ENCODE results near the gene NEUROD2. TPM values are rescaled to one million over a fixed set of nuclear protein-coding genes. Genes with fewer than 3 reads are reported as not detected.

Gene NEUROD2
- total and polyA plus RNA-seq, 4 donors, result not detected

DNA sequence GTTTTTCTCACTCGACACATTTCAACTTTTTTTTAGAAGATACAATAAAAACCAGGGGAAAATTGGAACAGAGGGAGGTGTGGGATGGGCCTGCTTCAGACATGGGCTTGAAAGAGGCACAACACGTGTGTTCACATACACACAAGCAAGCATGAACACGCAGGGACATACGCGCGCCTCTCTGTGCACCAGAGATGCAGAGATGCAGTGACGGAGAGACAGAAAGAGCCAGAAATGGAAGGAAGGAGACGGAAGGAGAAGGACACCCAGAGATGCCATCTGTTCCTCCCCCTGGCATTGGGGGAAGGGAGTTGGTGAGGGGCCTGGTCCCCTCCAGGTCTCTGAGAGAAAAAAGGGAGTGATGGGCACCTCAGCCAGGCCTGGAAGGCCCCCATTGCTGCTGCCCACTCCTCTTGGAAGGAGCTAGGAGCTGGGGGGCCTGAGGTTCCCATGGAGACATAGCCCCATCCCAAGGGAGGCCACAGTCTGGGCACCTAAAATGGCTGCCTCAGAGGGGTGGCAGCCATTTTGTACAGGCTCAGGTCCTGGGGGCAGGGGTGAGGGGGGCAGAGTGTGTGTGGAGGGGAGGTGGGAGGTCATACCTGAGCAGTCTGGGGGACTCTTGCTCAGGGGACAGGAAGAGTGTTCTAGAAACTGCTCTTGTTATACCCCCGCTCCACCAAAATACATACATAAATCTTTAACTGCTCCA, 3.8 kb upstream of the NEUROD2 start:
- H3K36me3 ChIP-seq (ENCODE audit: control insufficient read depth in 4 of 4, insufficient read depth in 3 of 4, low read depth in 1 of 4, low read length in 3 of 4), result no peaks in the 10 kb centered on the region
- H3K27ac ChIP-seq (ENCODE audit: low read depth in 1 of 2, low read length in 2 of 2), result no peak overlapping the region
- TF ChIP-seq TAF1 (conservative IDR thresholded peaks at IDR 0.05), result no peak
- TF ChIP-seq HNF4G (IDR thresholded peaks at IDR 0.05), result no peak
- no peak for TF ChIP-seq NR2F2 (IDR thresholded peaks at IDR 0.05)
- TF ChIP-seq MAX (IDR thresholded peaks at IDR 0.05), result no peak
- TF ChIP-seq HNF4A (conservative IDR thresholded peaks at IDR 0.05), result no peak
- TF ChIP-seq FOXA1 (IDR thresholded peaks at IDR 0.05), result no peak
- TF ChIP-seq FOXA2 (IDR thresholded peaks at IDR 0.05), result no peak
- TF ChIP-seq SP1 (IDR thresholded peaks at IDR 0.05), result no peak
- TF ChIP-seq RAD21 (IDR thresholded peaks at IDR 0.05), result no peak
- TF ChIP-seq, protein P1, sequence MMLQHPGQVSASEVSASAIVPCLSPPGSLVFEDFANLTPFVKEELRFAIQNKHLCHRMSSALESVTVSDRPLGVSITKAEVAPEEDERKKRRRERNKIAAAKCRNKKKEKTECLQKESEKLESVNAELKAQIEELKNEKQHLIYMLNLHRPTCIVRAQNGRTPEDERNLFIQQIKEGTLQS (IDR thresholded peaks at IDR 0.05), result no peak
- H3K4me3 ChIP-seq (ENCODE audit: low read depth in 1 of 3, low read length in 3 of 3), result no peak overlapping the region
- H3K4me1 ChIP-seq (ENCODE audit: control insufficient read depth in 4 of 4, insufficient read depth in 4 of 4, low read length in 3 of 4), result peaks cover 0 to 4% (median 3%) of the 10 kb centered on the region in 4 donors
- H3K27me3 ChIP-seq (ENCODE audit: control insufficient read depth in 4 of 4, insufficient read depth in 4 of 4, low read length in 3 of 4), result peaks cover 0 to 2% (median 0%) of the 10 kb centered on the region in 4 donors
- H3K9me3 ChIP-seq (ENCODE audit: control insufficient read depth in 4 of 4, low read length in 3 of 4), result no peaks in the 10 kb centered on the region
- no peak overlapping the region for H3K9ac ChIP-seq (ENCODE audit: low read depth in 1 of 2, low read length in 2 of 2)
- no peak for DNase-seq (ENCODE audit: low spot score)
- WGBS, result 93% methylated on average over 9 of the region's 9 CpGs

- H3K9me3 ChIP-seq (ENCODE audit: control insufficient read depth in 4 of 4, low read length in 3 of 4), result no peaks in the 10 kb centered on the region
- no peaks in the 10 kb centered on the region for H3K36me3 ChIP-seq (ENCODE audit: control insufficient read depth in 4 of 4, insufficient read depth in 3 of 4, low read depth in 1 of 4, low read length in 3 of 4)
- no peak overlapping the region for H3K9ac ChIP-seq (ENCODE audit: low read depth in 1 of 2, low read length in 2 of 2)
- H3K4me1 ChIP-seq (ENCODE audit: control insufficient read depth in 4 of 4, insufficient read depth in 4 of 4, low read length in 3 of 4), result peaks cover 9 to 20% (median 15%) of the 10 kb centered on the region in 4 donors
- H3K27ac ChIP-seq (ENCODE audit: low read depth in 1 of 2, low read length in 2 of 2), result no peak overlapping the region
- H3K27me3 ChIP-seq (ENCODE audit: control insufficient read depth in 4 of 4, insufficient read depth in 4 of 4, low read length in 3 of 4), result peaks cover 0 to 12% (median 4%) of the 10 kb centered on the region in 4 donors
- TF ChIP-seq JUND (IDR thresholded peaks at IDR 0.05) (no peak), EGR1 (IDR thresholded peaks at IDR 0.05; ENCODE audit: low read depth in 2 of 2) (no peak), RXRA (IDR thresholded peaks at IDR 0.05) (no peak)
- TF ChIP-seq, protein P2, sequence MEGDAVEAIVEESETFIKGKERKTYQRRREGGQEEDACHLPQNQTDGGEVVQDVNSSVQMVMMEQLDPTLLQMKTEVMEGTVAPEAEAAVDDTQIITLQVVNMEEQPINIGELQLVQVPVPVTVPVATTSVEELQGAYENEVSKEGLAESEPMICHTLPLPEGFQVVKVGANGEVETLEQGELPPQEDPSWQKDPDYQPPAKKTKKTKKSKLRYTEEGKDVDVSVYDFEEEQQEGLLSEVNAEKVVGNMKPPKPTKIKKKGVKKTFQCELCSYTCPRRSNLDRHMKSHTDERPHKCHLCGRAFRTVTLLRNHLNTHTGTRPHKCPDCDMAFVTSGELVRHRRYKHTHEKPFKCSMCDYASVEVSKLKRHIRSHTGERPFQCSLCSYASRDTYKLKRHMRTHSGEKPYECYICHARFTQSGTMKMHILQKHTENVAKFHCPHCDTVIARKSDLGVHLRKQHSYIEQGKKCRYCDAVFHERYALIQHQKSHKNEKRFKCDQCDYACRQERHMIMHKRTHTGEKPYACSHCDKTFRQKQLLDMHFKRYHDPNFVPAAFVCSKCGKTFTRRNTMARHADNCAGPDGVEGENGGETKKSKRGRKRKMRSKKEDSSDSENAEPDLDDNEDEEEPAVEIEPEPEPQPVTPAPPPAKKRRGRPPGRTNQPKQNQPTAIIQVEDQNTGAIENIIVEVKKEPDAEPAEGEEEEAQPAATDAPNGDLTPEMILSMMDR (IDR thresholded peaks at IDR 0.05; ENCODE audit: low read depth, low read length, missing input control), result no peak
- TF ChIP-seq, protein P1 (IDR thresholded peaks at IDR 0.05), result no peak
- no peak overlapping the region for H3K4me3 ChIP-seq (ENCODE audit: low read depth in 1 of 3, low read length in 3 of 3)
- DNase-seq (ENCODE audit: low spot score), result no peak
- 90% methylated on average over 4 of the region's 4 CpGs for WGBS
Measured at GRCh38 chr17:39609416-39610025, 1.8 kb upstream of the NEUROD2 start.

Data from liver (tissue), 9 donors.